EH (cell line): ENCODE data around the gene RGS7.

Source experiments
- DNase-seq: peaks from one replicate; pipeline ENCODE4 v3.0.0-alpha.2; 2015; ENCODE audit warnings: low read depth

Gene RGS7

DNA sequence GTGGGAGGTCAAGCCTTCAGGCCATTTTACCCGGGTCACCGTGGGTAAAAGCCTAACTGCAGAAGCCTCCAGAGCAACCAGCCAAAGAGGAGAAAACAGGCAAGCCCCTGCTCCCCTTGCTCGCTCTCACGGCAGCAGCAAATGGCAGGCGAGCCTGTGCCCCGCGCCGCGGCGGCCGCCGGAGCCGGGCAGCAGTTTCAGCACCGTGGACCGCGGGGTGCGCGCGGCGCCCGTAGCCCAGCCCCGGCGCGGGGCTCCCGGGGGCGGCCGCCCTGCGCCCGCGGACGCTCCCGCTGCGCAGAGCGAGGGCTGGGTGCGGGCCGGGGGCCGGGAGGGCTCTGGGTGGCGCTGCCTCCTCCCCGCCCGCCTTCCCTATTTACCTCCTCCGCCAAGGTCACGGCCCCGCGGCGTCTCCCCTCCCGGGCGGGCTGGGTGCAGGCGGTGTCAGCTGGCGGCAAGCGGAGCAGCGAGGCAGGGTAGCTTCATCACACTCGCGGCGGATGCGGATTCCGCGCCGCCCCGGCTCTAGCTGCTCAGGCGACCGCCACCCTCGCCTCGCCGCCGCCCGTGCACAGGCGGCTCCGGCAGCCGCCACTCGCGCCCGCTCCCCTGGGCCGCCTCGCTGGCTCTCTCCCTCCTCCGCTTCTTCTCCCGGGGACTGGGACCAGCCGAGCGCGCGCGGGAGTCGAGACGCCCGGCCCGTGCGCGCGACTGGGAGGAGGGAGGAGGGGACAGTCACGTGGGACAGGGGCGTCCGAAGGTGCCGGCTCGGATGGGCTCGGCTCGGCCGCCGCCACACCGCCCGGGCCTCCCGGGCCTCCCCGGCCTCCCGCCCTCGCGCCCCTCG lies at the start of gene RGS7:
RGS7 (minus strand) TSS at position 687 of the 847 bp plus-strand sequence.
- peak; percentile 72 for DNase-seq

GRCh38 chr1:241406421-241406820 lies 49.4 kb upstream of the RGS7 start:
- DNase-seq: peak; percentile 28

DNA sequence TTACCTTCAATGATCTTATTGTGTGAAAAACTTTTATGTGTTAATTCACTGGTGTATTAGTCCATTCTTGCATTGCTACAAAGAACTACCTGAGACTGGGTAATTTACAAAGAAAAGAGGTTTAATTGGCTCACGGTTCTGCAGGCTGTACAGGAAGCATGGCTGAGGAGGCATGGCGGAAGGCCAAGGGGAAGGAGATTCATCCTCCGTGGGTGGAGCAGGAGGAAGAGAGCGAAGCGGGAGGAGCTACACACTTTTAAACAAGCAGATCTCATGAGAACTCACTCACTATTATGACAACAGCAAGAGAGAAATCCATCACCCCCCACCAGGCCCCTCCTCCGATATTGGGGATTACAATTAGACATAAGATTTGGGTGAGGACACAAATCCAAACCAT lies 44.2 kb upstream of the RGS7 start:
- DNase-seq: no peak

- peak; percentile 51 for DNase-seq
These were observed 40.0 kb upstream of the RGS7 start for GRCh38 chr1:241396747-241397681.

- peak; percentile 42 for DNase-seq
These were observed 35.1 kb upstream of the RGS7 start for GRCh38 chr1:241391926-241392710.

- no peak for DNase-seq
These were observed 33.5 kb upstream of the RGS7 start for GRCh38 chr1:241390526-241390925.

DNA sequence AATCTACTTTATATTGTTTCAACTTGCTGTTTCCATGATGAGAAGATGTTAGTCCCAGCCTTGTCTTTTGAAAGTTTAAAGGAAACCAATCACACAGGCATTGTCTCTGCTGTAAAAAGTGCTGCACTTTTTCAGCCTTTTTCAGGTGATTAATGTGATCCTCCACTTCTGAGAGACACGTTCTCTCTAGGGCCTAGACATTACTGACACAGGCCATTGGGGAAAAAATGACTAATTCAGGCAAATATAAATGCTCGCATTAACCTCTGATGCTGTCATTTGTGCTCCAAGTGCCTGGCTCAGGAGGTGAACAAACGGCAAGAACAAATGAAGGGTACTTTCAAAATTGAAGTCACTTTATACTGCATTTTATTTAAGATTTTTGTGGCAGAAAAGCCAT lies 32.4 kb upstream of the RGS7 start:
- DNase-seq: no peak

- peak; percentile 9 for DNase-seq
These were observed 30.2 kb upstream of the RGS7 start for GRCh38 chr1:241387216-241387615.

GRCh38 chr1:241376701-241377100 lies 19.7 kb upstream of the RGS7 start:
- DNase-seq: no peak

DNA sequence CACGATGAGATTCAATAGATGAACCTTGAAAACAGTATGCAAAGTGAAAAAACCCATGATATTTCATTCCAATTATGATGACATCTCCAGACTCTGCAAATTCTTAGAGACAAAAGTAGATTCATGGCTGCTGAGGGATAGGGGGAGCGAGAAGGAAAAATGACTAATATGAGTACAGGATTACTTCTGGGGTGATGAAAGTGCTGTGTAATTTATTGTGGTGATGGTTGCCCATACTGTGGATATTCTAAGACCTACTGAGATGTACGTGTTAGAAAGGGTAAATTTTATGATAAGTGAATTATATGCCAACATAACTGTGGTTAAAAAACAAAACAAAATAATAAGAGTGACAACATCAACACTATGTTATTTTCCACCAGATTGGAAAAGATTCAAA lies 18.9 kb upstream of the RGS7 start:
- peak; percentile 11 for DNase-seq

DNA sequence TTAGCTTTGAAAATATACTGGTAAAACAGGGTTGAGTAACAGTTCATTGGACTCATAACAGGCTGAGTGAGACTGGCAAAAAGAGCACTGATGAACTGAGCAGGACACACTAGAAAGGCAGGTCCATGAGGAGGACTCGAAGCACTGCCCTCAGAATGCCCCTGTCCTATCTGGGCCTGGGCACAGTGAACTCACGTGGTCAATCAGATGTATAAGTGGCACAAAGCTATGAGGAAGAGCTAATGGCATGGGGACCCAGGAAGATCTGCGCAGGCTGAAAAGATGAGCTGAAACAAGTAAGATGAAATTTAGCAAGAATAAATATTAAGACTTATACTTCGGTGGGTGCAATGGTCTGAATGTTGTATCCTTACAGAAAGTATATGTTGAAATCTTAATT lies 9.2 kb upstream of the RGS7 start:
- DNase-seq: no peak

DNA sequence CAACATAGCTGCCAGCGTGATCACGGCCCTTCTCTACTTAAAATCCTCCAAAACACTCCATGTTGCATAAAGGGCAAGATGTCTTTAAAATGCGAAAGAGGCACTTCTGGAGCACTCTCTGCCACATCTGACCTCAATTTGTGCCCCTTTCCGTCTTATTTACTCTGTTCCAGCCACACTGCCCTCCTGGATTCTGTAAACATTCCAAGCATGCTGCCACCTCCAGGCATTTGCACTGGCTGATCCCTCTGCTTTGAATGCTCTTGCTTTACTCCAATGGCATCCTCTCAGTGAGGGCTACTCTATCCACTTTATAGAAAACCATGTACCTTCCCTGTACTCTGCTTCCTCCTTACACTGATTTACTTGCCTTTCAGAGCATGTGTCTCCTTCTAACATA lies 5.3 kb upstream of the RGS7 start:
- peak; percentile 1 for DNase-seq

GRCh38 chr1:241357366-241358340 lies 648 bp upstream of the RGS7 start:
- peak; percentile 44 for DNase-seq

DNA sequence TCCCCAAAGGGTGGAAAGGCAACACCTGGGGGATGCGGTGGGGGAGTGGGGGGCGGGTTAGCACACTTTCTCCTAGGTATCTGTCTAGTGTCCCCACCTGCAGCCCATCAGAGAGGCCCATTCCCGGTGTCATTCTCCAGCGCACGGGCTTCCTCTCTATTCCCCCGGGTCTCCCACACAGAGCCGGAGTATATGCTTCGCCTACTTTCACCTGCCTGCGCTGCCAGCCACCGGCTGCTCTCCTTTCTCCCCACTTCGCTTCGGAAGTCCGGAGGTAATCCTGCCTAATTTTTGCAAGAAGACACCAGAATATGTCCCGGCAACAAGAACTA lies 852 bp downstream of the RGS7 start:
- DNase-seq: peak; percentile 2

- no peak for DNase-seq
These were observed 1.5 kb downstream of the RGS7 start for GRCh38 chr1:241355311-241356010.

GRCh38 chr1:241352401-241352800 lies 4.6 kb downstream of the RGS7 start:
- no peak for DNase-seq

GRCh38 chr1:241351841-241352240 lies 5.2 kb downstream of the RGS7 start:
- no peak for DNase-seq

GRCh38 chr1:241343956-241344355 lies 13.0 kb downstream of the RGS7 start:
- DNase-seq: no peak

- DNase-seq: peak; percentile 43
These were observed 20.7 kb downstream of the RGS7 start for GRCh38 chr1:241336335-241336734.

GRCh38 chr1:241332987-241333386 lies 24.0 kb downstream of the RGS7 start:
- DNase-seq: no peak
